GM19025 (cell line): Measurements from ENCODE around the gene MDN1.
"Not testable (repeated sequence)": the region's sequence is repeated elsewhere in the genome, so short reads cannot be mapped to it uniquely, and the experiment has no call there.

Experiments
- ATAC-seq: cut with Tn5 transposase; IDR thresholded peaks from one replicate; pipeline ENCODE4 v1.9.1; 2021; ENCODE audit warnings: mild to moderate bottlenecking, low read depth, moderate library complexity; ENCODE audit not compliant: unreplicated experiment

Gene MDN1

GRCh38 chr6:89667872-89668556 is 151.6 kb downstream of the MDN1 start:
- ATAC-seq = no peak

GRCh38 chr6:89662659-89663223 is 156.9 kb downstream of the MDN1 start:
- ATAC-seq = no peak

- ATAC-seq = no peak
Observed at GRCh38 chr6:89661559-89661958, 158.0 kb downstream of the MDN1 start.

GRCh38 chr6:89660981-89661380 is 158.6 kb downstream of the MDN1 start:
- ATAC-seq = no peak

GRCh38 chr6:89657445-89658158 is 162.0 kb downstream of the MDN1 start:
- ATAC-seq = no peak

- ATAC-seq = no peak
Observed at GRCh38 chr6:89655122-89655521, 164.5 kb downstream of the MDN1 start.

GRCh38 chr6:89650579-89650978 is 169.0 kb downstream of the MDN1 start:
- no peak for ATAC-seq

- no peak for ATAC-seq
Observed at GRCh38 chr6:89649682-89650081, 169.9 kb downstream of the MDN1 start.

- ATAC-seq = no peak
Observed at GRCh38 chr6:89644864-89645263, 174.7 kb downstream of the MDN1 start.

GRCh38 chr6:89643406-89643805 is 176.2 kb downstream of the MDN1 start:
- no peak for ATAC-seq

GRCh38 chr6:89642956-89643355 is 176.6 kb downstream of the MDN1 start:
- no peak for ATAC-seq

GRCh38 chr6:89641581-89641980 is 178.0 kb downstream of the MDN1 start:
- ATAC-seq = not testable (repeated sequence)

GRCh38 chr6:89640804-89641203 is 178.8 kb downstream of the MDN1 start:
- no peak for ATAC-seq

- peak; percentile 98 for ATAC-seq
Observed at GRCh38 chr6:89638320-89639195, 181.0 kb downstream of the MDN1 start, which contains the start of gene LYRM2. Gene LYRM2, minus strand, starts transcription at chr6:89638747. Its CDS starts 31 bp downstream, at chr6:89638716.

- ATAC-seq = no peak
Observed at GRCh38 chr6:89637960-89638319, 181.7 kb downstream of the MDN1 start.

GRCh38 chr6:89636412-89636811 is 183.2 kb downstream of the MDN1 start:
- ATAC-seq = not testable (repeated sequence)

- no peak for ATAC-seq
Observed at GRCh38 chr6:89630488-89630887, 189.1 kb downstream of the MDN1 start.

- ATAC-seq = no peak
Observed at GRCh38 chr6:89623749-89624148, 195.8 kb downstream of the MDN1 start.

- ATAC-seq = no peak
Observed at GRCh38 chr6:89619567-89619966, 200.0 kb downstream of the MDN1 start.

- no peak for ATAC-seq
Observed at GRCh38 chr6:89618026-89618425, 201.6 kb downstream of the MDN1 start.

- ATAC-seq = no peak
Observed at GRCh38 chr6:89616531-89616930, 203.1 kb downstream of the MDN1 start.
